ENCODE data around the gene CSF1R.

The CSF1R gene

GRCh38 chr5:150120617-150121447, 34.5 kb upstream of the CSF1R start:
- no peak for DNase-seq (ENCODE audit: low read depth, low spot score)

- no peak for DNase-seq (ENCODE audit: low read depth, low spot score)
These were observed 33.7 kb upstream of the CSF1R start for GRCh38 chr5:150120062-150120441.

GRCh38 chr5:150119421-150120061, 33.2 kb upstream of the CSF1R start:
- no peak for DNase-seq (ENCODE audit: low read depth, low spot score)

GRCh38 chr5:150118561-150119229, 32.3 kb upstream of the CSF1R start:
- DNase-seq (ENCODE audit: low read depth, low spot score) = no peak

GRCh38 chr5:150117945-150118560, 31.7 kb upstream of the CSF1R start:
- no peak for DNase-seq (ENCODE audit: low read depth, low spot score)

- DNase-seq (ENCODE audit: low read depth, low spot score) = no peak
These were observed 30.5 kb upstream of the CSF1R start for GRCh38 chr5:150116667-150117400.

- peak; percentile 1 for DNase-seq (ENCODE audit: low read depth, low spot score)
These were observed 28.5 kb upstream of the CSF1R start for GRCh38 chr5:150114773-150115408.

GRCh38 chr5:150114102-150114641, 27.8 kb upstream of the CSF1R start:
- peak; percentile 0 for DNase-seq (ENCODE audit: low read depth, low spot score)

- peak; percentile 73 for DNase-seq (ENCODE audit: low read depth, low spot score)
These were observed 26.8 kb upstream of the CSF1R start for GRCh38 chr5:150113047-150113744.

- peak; percentile 98 for DNase-seq (ENCODE audit: low read depth, low spot score)
These were observed 26.1 kb upstream of the CSF1R start for GRCh38 chr5:150112201-150113046.

GRCh38 chr5:150111122-150111521, 24.8 kb upstream of the CSF1R start:
- DNase-seq (ENCODE audit: low read depth, low spot score) = peak; percentile 3

GRCh38 chr5:150109921-150110320, 23.6 kb upstream of the CSF1R start:
- no peak for DNase-seq (ENCODE audit: low read depth, low spot score)

GRCh38 chr5:150108711-150109514, 22.6 kb upstream of the CSF1R start:
- DNase-seq (ENCODE audit: low read depth, low spot score) = no peak

GRCh38 chr5:150107909-150108447, 21.6 kb upstream of the CSF1R start:
- peak; percentile 1 for DNase-seq (ENCODE audit: low read depth, low spot score)

- peak; percentile 11 for DNase-seq (ENCODE audit: low read depth, low spot score)
These were observed 20.5 kb upstream of the CSF1R start for GRCh38 chr5:150106674-150107426.

GRCh38 chr5:150105928-150106615, 19.7 kb upstream of the CSF1R start:
- DNase-seq (ENCODE audit: low read depth, low spot score) = no peak

GRCh38 chr5:150104550-150104870, 18.2 kb upstream of the CSF1R start:
- no peak for DNase-seq (ENCODE audit: low read depth, low spot score)
